ENCODE measurements around the gene MAP3K3.

MAP3K3 gene

DNA sequence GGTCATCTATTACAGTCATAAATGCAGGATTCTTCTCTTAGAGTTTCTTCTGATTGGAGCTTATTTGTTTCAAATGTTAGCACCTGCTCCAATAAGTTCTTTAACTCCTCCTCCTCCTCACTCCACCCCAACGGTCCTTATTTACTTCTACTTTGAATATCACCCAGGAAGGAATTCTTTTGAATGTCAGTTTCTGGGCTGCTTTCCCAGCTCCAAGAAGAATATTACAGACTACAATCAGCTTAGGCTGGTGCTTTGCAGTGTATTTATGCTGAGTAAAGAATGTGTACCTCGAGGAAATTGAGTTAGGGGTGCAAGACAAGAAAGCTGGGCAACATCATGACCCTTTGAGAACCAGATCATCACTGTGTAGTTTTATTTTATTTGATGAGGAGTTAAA is 30.8 kb downstream of the MAP3K3 start:
- no peak for DNase-seq

DNA sequence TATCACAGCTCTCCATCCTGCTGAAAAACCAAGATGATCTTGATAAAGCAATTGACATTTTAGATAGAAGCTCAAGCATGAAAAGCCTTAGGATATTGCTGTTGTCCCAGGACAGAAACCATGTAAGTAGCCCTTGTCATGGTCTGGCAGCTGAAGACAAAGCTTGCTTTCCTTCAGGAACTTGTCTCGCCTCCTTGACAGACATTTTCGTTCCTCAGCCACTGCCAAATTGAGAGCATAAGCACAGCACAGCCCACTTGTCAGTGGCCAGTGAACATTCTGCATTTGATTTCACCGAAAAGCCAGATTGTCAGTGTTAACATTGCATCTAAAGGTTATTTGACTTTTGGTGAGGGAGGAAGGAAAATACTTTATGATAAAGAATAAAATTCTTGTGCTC is 35.6 kb downstream of the MAP3K3 start:
- DNase-seq = no peak

DNA sequence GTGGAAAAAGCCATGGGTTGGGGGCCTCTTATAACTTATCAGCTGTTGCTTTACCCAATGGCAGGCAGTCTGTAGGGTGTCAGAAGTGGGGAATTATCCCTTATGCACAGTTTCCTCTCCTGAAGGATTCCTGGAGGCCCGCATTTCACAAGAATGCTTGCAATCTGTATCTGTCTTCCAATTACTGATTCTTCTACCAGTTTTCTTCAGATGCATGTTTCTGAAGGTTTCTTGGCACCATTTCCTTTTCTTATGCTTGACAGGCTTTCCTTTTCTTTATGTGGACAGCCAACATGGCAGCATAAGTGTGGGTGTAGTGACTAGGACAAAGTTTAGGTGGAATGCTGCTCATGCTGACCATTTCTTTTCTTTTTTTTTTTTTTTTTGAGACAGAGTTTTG is 36.1 kb downstream of the MAP3K3 start:
- DNase-seq = no peak

DNA sequence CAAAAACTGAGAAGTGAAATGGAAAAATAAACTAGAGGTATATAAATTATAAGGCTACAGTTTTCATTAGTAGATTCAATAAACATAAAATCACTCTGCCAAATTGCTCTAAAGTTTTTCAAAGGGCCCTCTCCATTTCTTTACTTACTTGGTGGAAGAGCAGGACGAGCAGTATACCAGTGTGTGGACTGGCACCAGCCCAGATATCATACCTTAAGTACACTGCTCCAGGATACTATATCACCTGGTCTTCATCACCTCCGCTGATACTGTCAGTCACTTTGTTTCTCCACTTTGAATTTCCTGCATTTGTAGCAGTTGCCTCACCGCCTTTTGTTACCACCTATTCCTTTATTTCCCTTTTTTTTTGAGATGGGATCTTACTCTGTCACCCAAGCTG is 37.6 kb downstream of the MAP3K3 start:
- no peak for DNase-seq

DNA sequence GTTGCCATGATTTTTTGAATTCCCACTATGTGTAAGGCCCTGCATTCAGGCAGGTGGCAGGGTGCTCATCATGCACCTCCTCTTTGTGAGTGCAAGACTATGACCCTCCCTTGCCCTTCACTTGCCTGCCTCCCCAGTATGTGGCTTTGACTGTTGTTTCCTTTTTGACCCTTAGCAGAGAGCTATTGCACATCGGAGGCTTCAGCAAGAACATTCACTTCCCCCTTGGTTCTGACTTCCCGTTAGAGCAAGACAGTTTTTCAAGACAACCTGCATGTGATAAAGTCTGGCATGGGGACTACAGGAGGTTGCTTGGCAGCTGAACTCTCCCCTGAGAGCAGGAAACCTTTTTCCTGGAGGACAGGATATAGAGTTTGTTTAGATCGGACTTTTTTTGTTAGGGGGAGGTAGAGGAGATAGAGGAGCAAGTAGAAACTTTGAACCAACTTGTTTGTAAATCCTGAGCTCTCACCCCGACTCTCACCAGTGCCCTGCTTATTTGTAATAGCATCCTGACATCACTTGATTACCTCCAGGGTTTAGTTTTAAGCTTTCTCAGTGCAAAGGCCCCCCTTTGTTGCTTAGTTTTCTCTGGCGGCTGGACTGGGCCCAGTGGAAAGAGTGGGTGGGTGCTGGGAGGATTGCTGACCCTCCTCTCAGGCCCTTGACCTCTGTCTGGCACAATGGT is 43.5 kb downstream of the MAP3K3 start:
- no peak for DNase-seq

DNA sequence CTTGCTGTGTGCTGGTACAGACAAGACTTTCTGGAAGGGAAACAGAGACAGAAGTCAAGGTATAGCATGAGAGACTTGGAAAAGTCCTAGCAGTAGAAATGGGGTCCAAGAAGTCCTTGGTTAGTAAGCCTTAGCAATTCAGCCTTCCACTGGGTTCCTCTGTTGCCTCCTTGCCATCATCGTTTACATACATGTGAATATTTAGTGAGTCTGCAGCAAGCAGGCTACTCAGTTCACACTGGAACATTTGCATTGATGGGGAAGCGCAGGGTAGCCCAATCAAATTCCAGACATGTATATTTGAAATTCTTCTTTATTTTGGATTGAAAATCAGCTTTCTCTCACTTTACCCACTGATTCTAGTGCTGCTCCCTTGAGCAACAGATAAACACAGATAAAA is 50.6 kb downstream of the MAP3K3 start:
- no peak for DNase-seq

DNA sequence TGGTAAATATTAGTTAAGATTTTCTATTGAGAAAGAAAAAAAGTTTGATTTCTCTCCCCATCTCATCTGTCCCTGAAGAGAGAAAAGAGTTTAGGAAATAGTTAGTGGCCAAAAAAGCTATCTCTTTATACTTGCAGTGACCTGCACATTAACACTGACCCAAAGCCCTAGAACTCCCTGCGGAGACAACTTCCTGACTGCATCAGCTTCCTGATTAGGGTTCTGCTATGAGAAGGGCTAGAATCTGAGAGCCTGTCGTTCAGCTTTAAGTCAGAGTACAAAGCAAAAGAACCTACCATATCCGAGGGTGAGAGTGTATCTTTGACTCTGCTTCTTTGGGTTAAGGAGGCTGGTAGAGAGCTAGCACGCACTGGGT is 53.0 kb downstream of the MAP3K3 start:
- no peak for DNase-seq

DNA sequence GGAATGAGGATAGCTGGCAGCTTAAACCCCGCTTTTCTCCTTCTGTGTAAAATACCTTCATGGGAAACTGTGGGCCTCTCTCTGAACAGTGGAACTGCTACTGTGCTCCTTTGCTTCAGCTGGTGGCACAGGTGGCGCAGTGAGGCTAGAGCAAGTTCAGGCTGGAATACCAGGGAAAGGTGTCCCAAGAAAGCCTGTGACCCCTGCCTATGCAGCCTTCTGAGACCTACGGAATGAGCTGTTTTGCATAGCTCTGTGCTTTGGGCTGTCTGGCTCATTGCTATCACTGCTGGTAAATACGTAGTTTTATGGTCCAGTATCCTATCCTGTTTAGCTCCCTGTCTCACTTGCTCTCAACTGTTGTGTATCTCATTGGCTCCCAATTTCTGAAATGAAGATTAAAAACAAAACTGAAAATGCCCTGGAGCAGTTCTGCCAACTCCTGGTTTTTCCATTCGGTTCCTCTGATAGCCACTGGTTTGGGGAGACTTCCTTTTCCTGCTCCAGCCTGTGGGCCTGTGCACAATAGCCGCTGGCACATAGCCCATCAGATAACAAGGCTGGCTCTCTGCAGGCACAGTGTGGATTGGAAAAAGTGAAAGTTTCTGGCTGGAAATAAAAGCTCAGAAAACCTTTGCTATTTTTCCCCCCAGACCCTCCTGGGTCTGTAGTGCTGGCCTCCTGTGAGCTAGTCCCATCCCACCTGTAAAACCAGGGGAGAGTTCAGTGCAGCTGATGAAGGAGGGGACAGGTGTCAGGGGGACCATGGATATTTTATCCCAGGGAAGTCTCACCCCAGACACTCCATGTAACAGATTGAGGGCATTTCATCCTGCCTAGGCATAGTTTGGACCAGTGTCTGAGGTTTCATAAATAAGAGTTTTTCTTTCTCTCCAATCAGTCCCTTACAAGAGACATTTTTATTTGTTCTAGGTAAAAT is 53.7 kb downstream of the MAP3K3 start:
- no peak for DNase-seq

DNA sequence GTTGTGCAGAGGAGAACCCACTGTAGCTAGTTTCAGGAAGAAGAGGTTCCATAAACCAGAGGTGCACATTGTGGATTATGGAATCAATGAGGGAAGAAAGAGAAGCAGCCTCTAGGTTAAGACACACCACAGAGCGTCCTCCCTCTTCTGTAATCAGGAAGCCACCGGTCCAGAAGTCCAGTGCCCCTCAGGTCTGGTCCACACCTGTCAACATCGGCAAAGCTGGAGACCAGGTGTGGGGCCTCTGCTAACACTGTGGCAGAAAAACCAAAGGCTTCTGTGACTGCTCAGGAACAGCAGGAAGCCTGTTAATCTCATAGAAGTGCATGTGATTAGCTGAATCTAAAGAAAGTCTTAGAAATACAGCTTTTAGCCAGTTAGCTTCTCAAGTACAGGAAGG is 54.4 kb downstream of the MAP3K3 start:
- DNase-seq = no peak

DNA sequence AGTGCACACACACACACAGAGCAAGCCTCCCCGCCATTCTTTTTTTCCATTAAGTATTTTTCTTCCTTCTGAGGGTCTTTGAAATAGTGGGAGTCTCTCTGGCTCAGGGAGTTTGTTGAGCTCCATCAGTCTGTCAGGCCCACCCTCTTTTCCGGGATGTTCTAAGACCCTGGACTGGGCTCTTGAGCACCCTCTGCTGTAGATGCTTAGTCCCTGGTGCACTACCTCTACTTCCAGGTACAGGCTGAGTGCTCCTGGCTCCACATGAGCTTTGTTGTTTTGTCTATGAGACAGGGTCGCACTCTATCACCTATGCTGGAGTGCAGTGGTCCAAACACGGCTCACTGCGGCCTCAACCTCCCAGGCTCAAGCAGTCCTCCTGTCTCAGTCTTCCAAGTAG is 57.0 kb downstream of the MAP3K3 start:
- no peak for DNase-seq

DNA sequence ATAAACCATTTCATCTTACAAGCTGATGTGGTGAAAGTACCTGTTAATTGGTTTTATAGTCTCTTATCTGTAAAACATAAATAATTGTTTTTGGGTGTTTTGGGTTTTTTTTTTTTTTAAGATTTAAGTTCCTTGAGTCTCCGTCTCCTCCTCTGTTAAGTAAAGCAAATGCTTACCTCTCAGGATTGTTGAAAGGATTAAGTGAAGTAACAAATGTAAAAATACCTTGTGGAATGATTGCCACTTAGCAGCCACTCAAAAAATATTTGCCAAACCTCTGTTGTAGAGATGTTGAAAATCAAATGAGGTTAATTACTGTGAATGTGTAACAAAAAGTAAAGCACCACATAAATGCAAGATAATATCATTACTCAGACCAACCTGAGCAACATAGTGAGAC is 58.5 kb downstream of the MAP3K3 start:
- no peak for DNase-seq

DNA sequence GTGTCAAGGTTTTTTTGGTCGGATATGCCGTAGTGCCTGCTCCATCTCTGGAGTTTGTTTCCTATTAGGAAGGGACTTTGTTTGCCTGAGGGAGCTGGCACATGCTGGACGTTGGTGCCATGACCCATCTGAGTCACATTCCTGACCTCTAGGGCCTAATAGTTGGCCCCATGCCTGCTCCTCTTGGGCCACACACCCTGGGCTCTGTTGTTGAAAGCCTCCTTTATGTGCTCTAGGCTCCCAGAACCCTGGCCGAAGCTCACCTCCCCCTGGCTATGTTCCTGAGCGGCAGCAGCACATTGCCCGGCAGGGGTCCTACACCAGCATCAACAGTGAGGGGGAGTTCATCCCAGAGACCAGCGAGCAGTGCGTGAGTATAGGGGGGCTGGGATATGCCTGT is 59.3 kb downstream of the MAP3K3 start:
- no peak for DNase-seq

DNA sequence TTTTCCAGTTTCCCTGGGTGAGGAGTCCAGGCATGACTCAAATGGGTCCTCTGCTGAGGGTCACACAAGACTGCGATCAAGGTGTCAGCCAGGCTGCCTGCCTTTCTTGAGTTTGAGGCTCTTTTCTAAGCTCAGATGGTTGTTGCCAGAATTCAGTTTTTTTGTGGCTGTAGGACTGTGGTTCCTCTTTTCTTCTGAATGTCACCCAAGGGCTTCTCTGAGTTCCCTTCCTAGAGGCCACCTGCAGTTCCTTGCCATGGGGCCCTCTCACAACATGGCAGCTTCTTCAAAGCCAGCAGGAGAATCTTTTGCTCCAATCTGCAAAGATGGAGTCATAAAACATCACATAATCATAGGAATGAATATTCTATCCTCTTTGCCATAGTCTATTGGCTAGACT is 60.2 kb downstream of the MAP3K3 start:
- no peak for DNase-seq

DNA sequence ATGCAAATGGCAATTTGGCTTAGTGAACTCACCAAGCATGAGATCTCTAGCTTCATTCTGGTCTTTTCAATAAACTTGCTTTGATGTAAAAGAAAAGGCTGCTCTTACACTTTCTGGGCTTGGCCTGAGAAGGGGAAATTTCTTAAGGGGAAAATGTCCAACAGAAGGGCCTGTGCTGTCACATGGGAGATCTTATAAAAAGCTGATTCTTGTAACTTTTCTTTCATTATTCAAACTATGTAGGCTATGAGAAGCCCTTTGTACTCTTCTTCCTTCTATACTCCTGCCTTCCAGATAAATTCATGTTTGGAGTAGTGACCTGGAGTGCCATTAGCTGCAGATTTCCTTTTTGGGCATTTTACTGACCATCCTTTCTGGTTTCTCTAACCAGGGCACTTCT is 60.8 kb downstream of the MAP3K3 start:
- DNase-seq = no peak

DNA sequence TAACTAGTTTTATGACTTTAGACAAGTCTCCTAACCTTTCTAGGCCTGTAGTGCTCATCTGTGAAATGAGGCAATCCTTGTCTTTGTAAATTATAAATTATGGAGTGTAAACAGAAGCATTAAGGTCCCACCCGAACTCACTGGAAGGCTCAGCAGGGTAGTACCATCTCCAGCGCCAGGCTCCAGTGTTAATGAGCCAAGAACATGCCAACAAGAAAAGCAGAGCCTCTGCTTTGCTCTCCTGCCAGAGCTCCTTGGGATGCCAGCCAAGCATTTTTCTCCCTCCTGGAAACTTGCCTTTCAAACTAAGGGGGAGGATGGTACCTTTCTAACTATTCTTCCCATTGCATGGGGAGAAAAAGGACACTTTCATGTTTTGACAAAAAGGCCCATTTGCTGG is 62.8 kb downstream of the MAP3K3 start:
- DNase-seq = no peak

DNA sequence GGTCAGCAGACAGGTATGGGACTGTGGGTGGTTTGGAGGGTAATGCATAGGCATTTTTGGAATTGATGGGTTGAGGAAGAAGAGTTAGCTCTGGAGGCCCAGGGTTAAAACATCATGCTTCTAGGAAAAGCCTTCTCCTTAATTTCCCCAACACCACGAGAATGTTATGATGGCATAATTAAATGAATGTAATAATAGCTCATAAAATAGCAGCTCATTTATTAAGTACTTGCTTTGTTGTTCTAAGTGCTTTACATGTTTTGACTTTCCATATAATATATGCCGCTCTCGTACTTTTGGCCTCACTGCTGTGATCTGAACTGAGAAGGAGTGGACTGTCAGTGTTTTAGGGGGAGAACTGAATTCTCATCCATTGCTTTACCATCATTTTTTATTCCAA is 63.4 kb downstream of the MAP3K3 start:
- no peak for DNase-seq

DNA sequence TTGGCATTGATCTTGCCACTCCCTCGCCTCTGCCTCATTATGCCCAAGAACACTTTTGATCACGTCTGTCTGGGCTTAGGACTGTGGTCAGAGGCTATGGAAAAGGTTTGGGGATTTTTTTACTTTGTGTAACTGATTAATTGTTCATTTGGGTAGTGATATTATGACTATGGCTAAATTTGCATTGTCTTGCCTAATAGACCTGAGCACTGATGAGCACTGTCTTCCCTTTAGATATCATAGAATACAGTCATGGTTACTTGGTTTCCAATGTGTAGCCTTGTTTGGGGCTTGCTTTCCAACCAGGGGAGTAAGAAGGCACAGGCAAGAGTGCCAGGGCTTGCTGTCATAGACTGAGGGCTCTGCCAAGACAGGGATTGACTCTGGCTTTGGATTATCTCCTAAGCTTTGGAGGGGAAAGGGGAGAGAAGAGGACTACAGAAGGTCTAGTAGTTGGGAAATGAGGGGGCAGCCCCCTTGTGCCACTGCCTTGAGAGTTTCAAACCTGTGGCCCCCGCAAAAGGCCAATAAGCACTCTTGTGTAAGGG is 64.0 kb downstream of the MAP3K3 start:
- DNase-seq = no peak

DNA sequence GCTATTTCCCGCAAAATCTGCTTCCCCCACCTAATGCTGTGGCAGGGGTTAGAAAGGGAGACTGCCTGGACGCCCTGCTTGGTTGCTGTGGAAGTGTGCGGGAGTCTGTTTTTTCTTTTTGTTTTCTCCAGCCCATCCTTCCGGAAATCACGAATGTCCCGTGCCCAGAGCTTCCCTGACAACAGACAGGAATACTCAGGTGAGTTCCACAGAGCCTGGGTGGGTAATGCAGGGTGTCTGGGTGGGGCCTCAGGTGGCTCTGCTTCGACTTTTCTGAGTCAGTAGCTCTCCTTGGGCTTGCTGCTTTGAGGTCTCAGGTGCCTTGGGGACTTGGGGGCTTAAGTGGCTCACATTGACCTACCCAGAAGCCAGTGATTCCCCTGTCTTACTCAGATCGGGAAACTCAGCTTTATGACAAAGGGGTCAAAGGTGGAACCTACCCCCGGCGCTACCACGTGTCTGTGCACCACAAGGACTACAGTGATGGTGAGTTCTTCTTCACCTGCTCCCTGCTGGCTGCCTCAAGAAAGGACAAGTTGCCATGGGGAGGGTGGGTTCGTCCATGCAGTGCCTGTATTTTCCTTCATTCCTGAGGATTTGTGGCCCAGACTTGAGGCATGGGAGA is 66.3 kb downstream of the MAP3K3 start:
- no peak for DNase-seq

DNA sequence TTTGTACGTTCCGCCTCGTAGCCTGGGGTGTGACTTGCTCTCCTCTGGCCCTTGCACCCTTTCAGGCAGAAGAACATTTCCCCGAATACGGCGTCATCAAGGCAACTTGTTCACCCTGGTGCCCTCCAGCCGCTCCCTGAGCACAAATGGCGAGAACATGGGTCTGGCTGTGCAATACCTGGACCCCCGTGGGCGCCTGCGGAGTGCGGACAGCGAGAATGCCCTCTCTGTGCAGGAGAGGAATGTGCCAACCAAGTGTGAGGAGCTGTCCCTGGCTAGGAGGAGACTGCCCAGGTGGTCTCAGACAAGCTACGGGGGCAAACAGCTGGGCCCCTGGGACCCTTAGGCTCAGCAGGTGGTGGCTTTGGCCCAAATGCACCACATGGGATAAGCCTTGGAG is 67.3 kb downstream of the MAP3K3 start:
- no peak for DNase-seq

DNA sequence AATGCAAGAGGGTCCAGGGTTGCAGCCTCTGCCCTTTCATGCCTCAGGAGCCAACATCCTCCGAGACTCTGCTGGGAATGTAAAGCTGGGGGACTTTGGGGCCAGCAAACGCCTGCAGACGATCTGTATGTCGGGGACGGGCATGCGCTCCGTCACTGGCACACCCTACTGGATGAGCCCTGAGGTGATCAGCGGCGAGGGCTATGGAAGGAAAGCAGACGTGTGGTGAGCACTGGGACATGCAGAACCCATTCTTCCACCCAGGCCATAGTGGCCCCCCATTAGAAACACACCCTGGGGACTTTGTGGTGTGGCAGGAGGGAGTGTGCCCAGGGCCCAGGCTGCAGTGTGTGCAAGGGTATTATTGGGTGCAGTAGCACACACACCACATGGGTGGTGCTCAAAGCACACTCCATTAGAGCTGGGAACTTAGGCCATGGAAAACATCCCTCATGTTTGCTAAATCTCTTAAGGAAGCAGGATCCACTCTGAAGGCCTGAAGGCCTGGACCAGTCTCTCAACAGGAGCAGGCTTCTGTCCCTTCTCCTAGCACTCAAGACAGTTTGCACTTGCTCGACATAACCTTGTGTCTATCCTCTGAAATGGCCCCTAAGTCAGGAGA is 70.1 kb downstream of the MAP3K3 start:
- DNase-seq = no peak

DNA sequence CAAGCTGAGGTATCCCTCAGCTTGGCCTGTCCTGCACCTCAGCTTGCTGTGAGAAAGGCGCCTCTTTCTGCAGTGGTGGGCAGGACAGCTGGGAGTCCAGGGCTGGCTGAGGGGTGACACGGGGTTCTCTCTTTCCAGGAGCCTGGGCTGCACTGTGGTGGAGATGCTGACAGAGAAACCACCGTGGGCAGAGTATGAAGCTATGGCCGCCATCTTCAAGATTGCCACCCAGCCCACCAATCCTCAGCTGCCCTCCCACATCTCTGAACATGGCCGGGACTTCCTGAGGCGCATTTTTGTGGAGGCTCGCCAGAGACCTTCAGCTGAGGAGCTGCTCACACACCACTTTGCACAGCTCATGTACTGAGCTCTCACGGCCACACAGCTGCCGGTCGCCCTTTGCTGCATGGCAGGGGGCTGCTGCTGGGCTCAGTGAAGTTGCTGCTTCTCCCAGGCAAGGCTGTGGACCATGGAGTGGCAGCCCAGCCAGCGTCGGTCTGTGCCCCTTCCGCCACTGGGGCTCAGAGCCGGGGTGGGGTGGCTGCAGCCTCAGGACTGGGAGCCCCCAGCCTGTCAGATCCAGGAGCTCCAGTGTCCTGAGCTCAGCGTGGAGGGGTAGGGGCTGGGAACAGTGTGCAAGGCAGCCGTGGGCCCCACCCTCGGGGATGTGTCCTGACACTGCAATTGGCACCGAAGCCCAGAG is 71.3 kb downstream of the MAP3K3 start:
- no peak for DNase-seq

DNA sequence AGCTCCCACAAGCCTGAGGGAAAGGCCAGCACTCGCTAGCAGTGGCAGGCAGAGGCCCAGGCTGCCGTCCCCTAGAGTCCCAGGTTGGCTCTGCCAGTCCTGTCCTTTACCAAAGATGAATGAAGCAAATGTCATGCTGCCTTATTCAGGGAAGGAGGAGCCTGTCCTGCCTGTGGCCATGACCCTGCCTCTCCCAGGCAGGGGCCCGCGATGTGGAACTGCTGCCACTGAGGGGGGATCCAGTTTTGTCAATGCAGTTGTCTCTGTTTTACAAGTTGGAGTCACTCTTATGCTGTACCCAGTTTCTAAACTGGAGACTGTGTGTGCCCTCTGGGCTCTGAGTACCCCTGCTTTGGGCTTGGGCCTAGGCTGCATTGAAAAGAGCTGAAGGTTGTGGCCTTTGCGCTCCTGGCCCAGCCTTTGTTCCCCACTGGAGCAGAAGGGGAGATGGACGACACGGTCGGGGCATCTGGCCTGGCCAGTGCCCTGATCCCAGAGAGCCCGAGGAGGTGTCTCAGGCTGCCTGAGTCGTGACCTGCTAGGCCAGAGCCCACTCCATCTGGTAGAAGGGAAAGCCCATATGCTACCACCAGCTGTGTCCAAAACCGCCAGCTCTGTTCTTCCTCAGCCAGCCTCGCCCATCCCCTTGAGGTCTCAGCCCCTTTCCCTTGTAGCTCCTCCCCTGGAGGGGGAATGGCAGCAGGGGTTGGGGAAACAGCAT is 72.2 kb downstream of the MAP3K3 start:
- no peak for DNase-seq
